MM.1S (cell line): ENCODE results near the gene SDK1.

Source experiments
- DNase-seq: peaks from one replicate; pipeline ENCODE4 v3.0.0-alpha.2; 2015
- H2AFZ ChIP-seq: fragments of 300-600 bp; sonication (generic); 2 replicates; pipeline ENCODE4 v1.6.0; 2016; ENCODE audit warnings: antibody characterized with exemption, low read length
- H3F3A ChIP-seq: fragments of 300-600 bp; sonication (generic); 2 replicates; pipeline ENCODE4 v1.6.1; 2016; ENCODE audit warnings: mild to moderate bottlenecking, antibody characterized with exemption, low read length, moderate library complexity, mixed read lengths; ENCODE audit not compliant: insufficient read depth
- H3K27ac ChIP-seq: fragments of 300-600 bp; sonication (generic); 2 replicates; pipeline ENCODE4 v1.5.1; 2016; ENCODE audit warnings: mild to moderate bottlenecking, low read length
- H3K27me3 ChIP-seq: fragments of 300-600 bp; sonication (generic); replicated peaks from 2 replicates; pipeline ENCODE4 v1.6.0; 2016; ENCODE audit warnings: low read length; ENCODE audit not compliant: insufficient read depth
- H3K36me3 ChIP-seq: fragments of 300-600 bp; sonication (generic); replicated peaks from 2 replicates; pipeline ENCODE4 v1.6.1; 2016; ENCODE audit warnings: mild to moderate bottlenecking, low read length, mixed read lengths; ENCODE audit not compliant: insufficient read depth
- H3K4me1 ChIP-seq: fragments of 300-600 bp; sonication (generic); 2 replicates; pipeline ENCODE4 v1.6.1; 2016; ENCODE audit warnings: low read length, mixed read lengths
- H3K4me2 ChIP-seq: fragments of 300-600 bp; sonication (generic); 2 replicates; pipeline ENCODE4 v1.6.0; 2016; ENCODE audit warnings: low read depth, low read length
- H3K4me3 ChIP-seq: fragments of 300-600 bp; sonication (generic); 2 replicates; pipeline ENCODE4 v1.5.1; 2016; ENCODE audit warnings: low read length, mixed read lengths
- H3K79me2 ChIP-seq: fragments of 300-600 bp; sonication (generic); 2 replicates; pipeline ENCODE4 v1.6.1; 2016; ENCODE audit warnings: mixed run types, low read length, mixed read lengths
- H3K9ac ChIP-seq: fragments of 300-600 bp; sonication (generic); 2 replicates; pipeline ENCODE4 v1.6.1; 2016; ENCODE audit warnings: low read length, mixed read lengths
- H3K9me2 ChIP-seq: fragments of 300-600 bp; sonication (generic); replicated peaks from 2 replicates; pipeline ENCODE4 v1.6.1; 2016; ENCODE audit warnings: mild to moderate bottlenecking, low read length, mixed read lengths; ENCODE audit not compliant: insufficient read depth
- H3K9me3 ChIP-seq: fragments of 300-600 bp; sonication (generic); replicated peaks from 2 replicates; pipeline ENCODE4 v1.6.1; 2016; ENCODE audit warnings: mild to moderate bottlenecking, low read length, mixed read lengths; ENCODE audit not compliant: insufficient read depth
- H4K20me1 ChIP-seq: fragments of 300-600 bp; sonication (generic); 2 replicates; pipeline ENCODE4 v1.6.1; 2016; ENCODE audit warnings: mild to moderate bottlenecking, low read length, moderate library complexity, mixed read lengths; ENCODE audit not compliant: insufficient read depth
- CTCF ChIP-seq: fragments of 300-600 bp; sonication (generic); IDR thresholded peaks from 2 replicates; pipeline ENCODE4 v1.5.1; 2016; ENCODE audit warnings: antibody characterized with exemption, low read length, mixed read lengths
- EZH2 ChIP-seq: fragments of 300-600 bp; sonication (generic); optimal IDR thresholded peaks from 2 replicates; pipeline ENCODE3; 2017; ENCODE audit warnings: low read depth, mild to moderate bottlenecking, antibody characterized with exemption, low read length, mixed read lengths
- EZH2phosphoT487 ChIP-seq: fragments of 300-600 bp; sonication (generic); IDR thresholded peaks from 2 replicates; pipeline ENCODE4 v1.6.1; 2018; ENCODE audit warnings: antibody characterized with exemption, low read length

The SDK1 gene

GRCh38 chr7:4111166-4111565, 810.1 kb downstream of the SDK1 start:
- TF ChIP-seq CTCF (no peak), EZH2phosphoT487 (no peak), EZH2 (no peak)
- Histone ChIP-seq H4K20me1 (no peaks in the 10 kb centered on the region), H3K27ac (no peak overlapping the region), H2AFZ (no peak overlapping the region), H3K9me3 (no peaks in the 10 kb centered on the region), H3K27me3 (no peaks in the 10 kb centered on the region), H3K4me1 (no peaks in the 10 kb centered on the region), H3K4me3 (no peak overlapping the region), H3K9ac (no peak overlapping the region), H3K36me3 (no peaks in the 10 kb centered on the region), H3F3A (no peaks in the 10 kb centered on the region), H3K79me2 (no peaks in the 10 kb centered on the region), H3K9me2 (no peaks in the 10 kb centered on the region), H3K4me2 (no peak overlapping the region)
- DNase-seq, result no peak

- Histone ChIP-seq H3K79me2 (no peaks in the 10 kb centered on the region), H4K20me1 (no peaks in the 10 kb centered on the region), H3K9me2 (no peaks in the 10 kb centered on the region), H3K4me2 (no peak overlapping the region), H3K4me3 (no peak overlapping the region), H3K27ac (no peak overlapping the region), H3K9ac (no peak overlapping the region), H3K4me1 (no peaks in the 10 kb centered on the region), H3K9me3 (no peaks in the 10 kb centered on the region), H2AFZ (no peak overlapping the region), H3K36me3 (no peaks in the 10 kb centered on the region), H3F3A (no peaks in the 10 kb centered on the region), H3K27me3 (no peaks in the 10 kb centered on the region)
- TF ChIP-seq CTCF (no peak), EZH2 (no peak), EZH2phosphoT487 (no peak)
- no peak for DNase-seq
Measured at GRCh38 chr7:4113271-4113670, 812.2 kb downstream of the SDK1 start.

GRCh38 chr7:4113976-4114375, 812.9 kb downstream of the SDK1 start:
- Histone ChIP-seq H3K4me2 (no peak overlapping the region), H3K9me2 (no peaks in the 10 kb centered on the region), H4K20me1 (no peaks in the 10 kb centered on the region), H3F3A (no peaks in the 10 kb centered on the region), H3K27ac (no peak overlapping the region), H3K4me3 (no peak overlapping the region), H3K4me1 (no peaks in the 10 kb centered on the region), H3K79me2 (no peaks in the 10 kb centered on the region), H2AFZ (no peak overlapping the region), H3K36me3 (no peaks in the 10 kb centered on the region), H3K9ac (no peak overlapping the region), H3K27me3 (no peaks in the 10 kb centered on the region), H3K9me3 (no peaks in the 10 kb centered on the region)
- TF ChIP-seq EZH2, result no peak
- TF ChIP-seq CTCF, result no peak
- no peak for TF ChIP-seq EZH2phosphoT487
- DNase-seq, result no peak
